ENCODE measurements around the gene ZNF644. TPM values are rescaled to one million over a fixed set of nuclear protein-coding genes. Genes with fewer than 3 reads are reported as not detected.

ZNF644 gene
- total RNA-seq, 1 experiment from 2014 or later = 55.9 TPM

DNA sequence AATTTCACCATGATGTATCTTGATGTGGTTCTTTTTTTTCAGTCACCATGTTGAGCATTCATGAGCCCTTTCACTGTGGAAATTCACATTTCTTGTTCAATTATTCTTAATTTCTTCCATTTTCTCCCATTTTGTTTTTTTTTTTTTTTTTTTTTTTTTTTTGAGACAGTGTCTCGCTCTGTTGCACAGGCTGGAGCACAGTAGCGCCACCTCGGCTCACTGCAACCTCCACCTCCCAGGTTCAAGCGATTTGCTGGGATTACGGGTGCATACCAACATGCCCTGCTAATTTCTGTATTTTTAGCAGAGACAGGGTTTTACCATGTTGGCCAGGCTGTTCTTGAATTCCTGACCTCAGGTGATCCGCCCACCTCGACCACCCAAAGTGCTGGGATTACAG, 14.7 kb downstream of the ZNF644 start:
- Histone ChIP-seq H3K27me3 (ENCODE audit: insufficient read depth, low read length) (no peaks in the 10 kb centered on the region), H3K9me3 (ENCODE audit: control insufficient read depth in 1 of 2, insufficient read depth in 1 of 2, low read depth in 1 of 2, low read length in 2 of 2) (no peaks in the 10 kb centered on the region), H2AFZ (ENCODE audit: low read depth, low read length, poor library complexity, severe bottlenecking) (no peak overlapping the region), H3K9me2 (ENCODE audit: insufficient read depth) (no peaks in the 10 kb centered on the region), H3K4me1 (ENCODE audit: control insufficient read depth in 1 of 2, insufficient read depth in 2 of 2, low read length in 2 of 2) (no peaks in the 10 kb centered on the region), H4K20me1 (ENCODE audit: insufficient read depth) (peaks cover 34% of the 10 kb centered on the region; the same call in 1 of the 2 replicates), H3K9ac (ENCODE audit: low read length) (no peak overlapping the region), H3K27ac (ENCODE audit: low read depth, low read length) (no peak overlapping the region), H3K4me3 (replicated peaks in 1 of 2; ENCODE audit: low read depth in 1 of 2, low read length in 2 of 2) (no peak overlapping the region), H3K4me2 (ENCODE audit: low read length) (no peak overlapping the region), H3K36me3 (ENCODE audit: control insufficient read depth in 1 of 2, insufficient read depth in 2 of 2, low read length in 2 of 2) (no peaks in the 10 kb centered on the region), H3K79me2 (ENCODE audit: insufficient read depth, low read length) (peaks cover 87% of the 10 kb centered on the region)
- ATAC-seq (no peak), DNase-seq (ENCODE audit: low read depth, low spot score) (no peak)
- ChIA-PET POLR2A (no interaction called here), CTCF (no interaction called here), RAD21 (ENCODE audit: low non-redundant PET in 1 of 2, low total read pairs in 2 of 2, uncharacterized antibody in 2 of 2, unreplicated experiment in 2 of 2) (no interaction called here)
- no TSS peak for BruUV-seq (replicated peaks)
- TF ChIP-seq ZFX (IDR thresholded peaks at IDR 0.05) (no peak), JUND (IDR thresholded peaks at IDR 0.05) (no peak), SP1 (IDR thresholded peaks at IDR 0.05; ENCODE audit: low read depth) (no peak), SIN3A (IDR thresholded peaks at IDR 0.05; ENCODE audit: low read depth) (no peak), EZH2phosphoT487 (IDR thresholded peaks at IDR 0.05; ENCODE audit: borderline replicate concordance) (no peak), ATF3 (IDR thresholded peaks at IDR 0.05) (no peak), FOSL1 (IDR thresholded peaks at IDR 0.05; ENCODE audit: low read depth) (no peak), MAX (IDR thresholded peaks at IDR 0.05) (no peak), POLR2AphosphoS5 (IDR thresholded peaks at IDR 0.05; ENCODE audit: low read depth, low read length) (no peak), YY1 (IDR thresholded peaks at IDR 0.05; ENCODE audit: extremely low read depth, insufficient replicate concordance, low read depth, low read length) (no peak), ELF1 (IDR thresholded peaks at IDR 0.05; ENCODE audit: borderline replicate concordance, low read depth) (no peak), POLR2A (IDR thresholded peaks at IDR 0.05; ENCODE audit: borderline replicate concordance, extremely low read depth, insufficient read depth, insufficient read length) (no peak), CTCF (IDR thresholded peaks at IDR 0.05 in 2 of 3, conservative IDR thresholded peaks at IDR 0.05 in 1 of 3; ENCODE audit: borderline replicate concordance in 1 of 3, insufficient read depth in 1 of 3, low read depth in 2 of 3, low read length in 2 of 3) (no peak), ZBTB33 (IDR thresholded peaks at IDR 0.05; ENCODE audit: extremely low read depth, insufficient replicate concordance, low read length) (no peak), EGR1 (IDR thresholded peaks at IDR 0.05; ENCODE audit: low read depth) (no peak)
- intact Hi-C loops (cut with micrococcal nuclease) = no loop called here
